Cerebellar nuclear complex (tissue), 1 donor: Measurements from ENCODE around the gene FCHSD2.
"Not testable (repeated sequence)": the region's sequence is repeated elsewhere in the genome, so short reads cannot be mapped to it uniquely, and the experiment has no call there.

ENCODE experiments used
- DNase-seq, 2 experiments: peaks; one replicate each; lab custom pipeline; 2025; lab: John Stamatoyannopoulos, UW

The FCHSD2 gene

GRCh38 chr11:72792437-72793021 is 349.6 kb downstream of the FCHSD2 start:
- no peak for DNase-seq

- not testable (repeated sequence) for DNase-seq
Measured at GRCh38 chr11:72791228-72791627, 350.9 kb downstream of the FCHSD2 start.

GRCh38 chr11:72789493-72790131 is 352.5 kb downstream of the FCHSD2 start:
- DNase-seq, result no peak

- no peak for DNase-seq
Measured at GRCh38 chr11:72788241-72788640, 353.9 kb downstream of the FCHSD2 start.

- DNase-seq, result no peak
Measured at GRCh38 chr11:72787216-72788104, 354.7 kb downstream of the FCHSD2 start.
